C1 segment of cervical spinal cord (tissue), 14 donors: ENCODE data around the gene TRIP6.

ENCODE experiments used
- DNase-seq, 14 donors: peaks; one replicate each; lab custom pipeline; 2025; lab: John Stamatoyannopoulos, UW

Gene TRIP6

GRCh38 chr7:100867040-100867775 is at the start of gene TRIP6:
Gene TRIP6, plus strand, starts transcription at chr7:100867387. Its CDS starts 111 bp downstream, at chr7:100867498.
- DNase-seq, result peak in 12 of 14 donors; percentile 33 to 84 (median 74)

GRCh38 chr7:100818366-100818765 is 48.8 kb upstream of the TRIP6 start:
- no peak for DNase-seq

- no peak for DNase-seq
Observed at GRCh38 chr7:100818825-100819224, 48.4 kb upstream of the TRIP6 start.

GRCh38 chr7:100819586-100819985 is 47.6 kb upstream of the TRIP6 start:
- no peak for DNase-seq

- DNase-seq, result no peak
Observed at GRCh38 chr7:100822236-100823139, 44.7 kb upstream of the TRIP6 start.

GRCh38 chr7:100823140-100823525 is 44.1 kb upstream of the TRIP6 start:
- DNase-seq, result no peak

GRCh38 chr7:100823534-100823933 is 43.7 kb upstream of the TRIP6 start:
- DNase-seq, result no peak

GRCh38 chr7:100824499-100825214 is 42.5 kb upstream of the TRIP6 start:
- DNase-seq, result no peak

GRCh38 chr7:100825215-100825671 is 41.9 kb upstream of the TRIP6 start:
- DNase-seq, result no peak

- no peak for DNase-seq
Observed at GRCh38 chr7:100825751-100826513, 41.3 kb upstream of the TRIP6 start.

- DNase-seq, result no peak
Observed at GRCh38 chr7:100826514-100827329, 40.5 kb upstream of the TRIP6 start.

GRCh38 chr7:100827330-100828226 is 39.6 kb upstream of the TRIP6 start, which contains the start of gene EPHB4:
Gene EPHB4, minus strand, starts transcription at chr7:100827523. Its CDS starts 493 bp downstream, at chr7:100827030.
- peak in 3 of 14 donors; percentile 5 to 51 (median 21) for DNase-seq

- DNase-seq, result no peak
Observed at GRCh38 chr7:100829150-100829716, 38.0 kb upstream of the TRIP6 start.

- no peak for DNase-seq
Observed at GRCh38 chr7:100830396-100830795, 36.8 kb upstream of the TRIP6 start.

- no peak for DNase-seq
Observed at GRCh38 chr7:100832281-100832633, 34.9 kb upstream of the TRIP6 start.

GRCh38 chr7:100835903-100836811 is 31.0 kb upstream of the TRIP6 start:
- DNase-seq, result peak in 1 of 14 donors; percentile 3

- DNase-seq, result no peak
Observed at GRCh38 chr7:100836812-100837098, 30.4 kb upstream of the TRIP6 start.
